Lower lobe of right lung (tissue), 2 donors: Measurements from ENCODE around the gene ANKRD33B. TPM values are rescaled to one million over a fixed set of nuclear protein-coding genes. Genes with fewer than 3 reads are reported as not detected.

Source experiments
- ATAC-seq, 2 donors: fragments of 200-7000 bp; cut with Tn5 transposase; one replicate each; pipeline ENCODE4 v1.9.1; 2020 to 2022; ENCODE audit warnings: mild to moderate bottlenecking in 2 of 2, moderate library complexity in 2 of 2
- DNase-seq: peaks from one replicate; pipeline ENCODE4 v3.0.0-alpha.2; 2020
- H3K27ac ChIP-seq: fragments of 200-600 bp; one replicate; pipeline ENCODE4 v1.8.0; 2022
- H3K27me3 ChIP-seq: fragments of 200-600 bp; one replicate; pipeline ENCODE4 v1.8.0; 2022; ENCODE audit warnings: low read depth
- H3K36me3 ChIP-seq: fragments of 200-600 bp; one replicate; pipeline ENCODE4 v1.8.0; 2022; ENCODE audit warnings: mild to moderate bottlenecking
- H3K4me1 ChIP-seq: fragments of 200-600 bp; one replicate; pipeline ENCODE4 v1.8.0; 2022
- H3K4me3 ChIP-seq: fragments of 200-600 bp; one replicate; pipeline ENCODE4 v1.8.0; 2022; ENCODE audit warnings: mild to moderate bottlenecking
- H3K9me3 ChIP-seq: fragments of 200-600 bp; one replicate; pipeline ENCODE4 v1.8.0; 2022
- intact Hi-C: fragments of 100-400 bp; cut with DNase I; formaldehyde crosslinking; loops from one replicate; pipeline ENCODE4 v1.11.0; 2022
- total RNA-seq: library from RNA; stranded (reverse); fragmentation: NEBNext Ultra II Directional; extraction: Animal tissue kit (Norgen Biotek cat#: 25700); gene quantifications from one replicate; pipeline ENCODE4 v1.2.1, GENCODE V29; 2021
- TF ChIP-seq, protein P1 (sequence below): fragments of 200-600 bp; IDR thresholded peaks from one replicate; pipeline ENCODE4 v1.8.0; 2022; ENCODE audit warnings: antibody characterized with exemption, mild to moderate bottlenecking
- donor health status: DM: no; HTN: yes; CAD: no; lungs with severe emphysema.

Gene ANKRD33B
- total RNA-seq, 1 donor from 2014 or later: 5.8 TPM

DNA sequence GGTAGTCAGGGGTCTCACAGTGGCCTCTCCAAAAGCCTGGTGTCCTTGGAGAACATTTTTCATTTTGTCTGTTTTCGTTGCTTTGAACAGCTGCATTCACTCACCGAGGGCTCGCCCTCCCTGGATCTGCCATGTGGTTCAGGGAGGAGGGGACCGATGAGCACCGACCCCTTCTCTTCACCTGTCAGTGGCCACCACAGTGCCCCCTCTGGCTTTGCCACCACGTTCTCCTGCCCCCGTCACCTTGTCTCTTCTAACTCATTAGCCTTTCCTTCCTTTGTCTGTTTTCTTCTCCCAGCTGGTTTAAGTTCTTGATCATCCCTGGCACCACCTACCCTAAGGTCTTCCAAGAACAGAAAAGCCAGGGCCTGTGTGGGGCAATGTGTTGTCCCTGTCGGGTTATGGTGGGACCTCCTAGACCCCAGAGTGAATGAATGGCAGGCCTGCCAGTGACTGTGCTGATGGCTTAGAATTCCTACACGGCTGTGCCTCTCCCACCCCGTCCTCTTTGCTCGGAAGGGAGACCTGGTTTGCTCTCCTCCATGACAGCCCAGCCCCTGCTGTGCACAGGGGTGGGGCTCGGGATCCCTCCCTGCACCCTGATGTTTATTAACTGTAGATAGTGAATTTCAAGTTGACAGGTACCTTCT lies 90.0 kb downstream of the ANKRD33B start:
- ATAC-seq (no peak), DNase-seq (no peak)
- H3K4me3 ChIP-seq: no peak overlapping the region
- no peak overlapping the region for H3K27ac ChIP-seq
- H3K36me3 ChIP-seq: no peaks in the 10 kb centered on the region
- intact Hi-C loops: no loop called here
- H3K4me1 ChIP-seq: no peaks in the 10 kb centered on the region
- H3K9me3 ChIP-seq: no peaks in the 10 kb centered on the region
- TF ChIP-seq, protein P1, sequence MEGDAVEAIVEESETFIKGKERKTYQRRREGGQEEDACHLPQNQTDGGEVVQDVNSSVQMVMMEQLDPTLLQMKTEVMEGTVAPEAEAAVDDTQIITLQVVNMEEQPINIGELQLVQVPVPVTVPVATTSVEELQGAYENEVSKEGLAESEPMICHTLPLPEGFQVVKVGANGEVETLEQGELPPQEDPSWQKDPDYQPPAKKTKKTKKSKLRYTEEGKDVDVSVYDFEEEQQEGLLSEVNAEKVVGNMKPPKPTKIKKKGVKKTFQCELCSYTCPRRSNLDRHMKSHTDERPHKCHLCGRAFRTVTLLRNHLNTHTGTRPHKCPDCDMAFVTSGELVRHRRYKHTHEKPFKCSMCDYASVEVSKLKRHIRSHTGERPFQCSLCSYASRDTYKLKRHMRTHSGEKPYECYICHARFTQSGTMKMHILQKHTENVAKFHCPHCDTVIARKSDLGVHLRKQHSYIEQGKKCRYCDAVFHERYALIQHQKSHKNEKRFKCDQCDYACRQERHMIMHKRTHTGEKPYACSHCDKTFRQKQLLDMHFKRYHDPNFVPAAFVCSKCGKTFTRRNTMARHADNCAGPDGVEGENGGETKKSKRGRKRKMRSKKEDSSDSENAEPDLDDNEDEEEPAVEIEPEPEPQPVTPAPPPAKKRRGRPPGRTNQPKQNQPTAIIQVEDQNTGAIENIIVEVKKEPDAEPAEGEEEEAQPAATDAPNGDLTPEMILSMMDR: no peak
- peaks cover 11% of the 10 kb centered on the region for H3K27me3 ChIP-seq

DNA sequence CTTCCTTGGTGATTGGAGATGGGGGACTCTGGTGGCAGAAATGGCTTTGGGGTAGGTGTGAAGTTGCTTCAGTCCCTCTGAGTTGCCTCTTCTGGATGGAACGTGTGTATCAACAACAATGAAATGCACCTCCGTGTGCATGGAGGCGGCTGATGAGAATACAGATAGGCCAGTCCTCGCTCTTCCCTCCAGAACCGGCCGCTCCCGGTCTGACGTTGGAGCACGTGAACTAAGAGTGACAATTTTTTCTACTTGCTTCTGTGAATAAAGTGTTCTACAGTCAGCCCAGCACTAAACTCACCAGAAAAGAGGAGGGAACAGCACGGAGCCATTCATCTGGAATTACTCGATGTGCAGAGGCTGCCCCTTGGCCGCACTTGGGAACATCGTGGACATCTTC lies 90.7 kb downstream of the ANKRD33B start:
- Histone ChIP-seq H3K27me3 (peaks cover 8% of the 10 kb centered on the region), H3K36me3 (no peaks in the 10 kb centered on the region), H3K27ac (no peak overlapping the region), H3K4me3 (no peak overlapping the region), H3K9me3 (no peaks in the 10 kb centered on the region), H3K4me1 (no peaks in the 10 kb centered on the region)
- intact Hi-C loops: no loop called here
- TF ChIP-seq, protein P1: no peak
- DNase-seq (no peak), ATAC-seq (no peak)

DNA sequence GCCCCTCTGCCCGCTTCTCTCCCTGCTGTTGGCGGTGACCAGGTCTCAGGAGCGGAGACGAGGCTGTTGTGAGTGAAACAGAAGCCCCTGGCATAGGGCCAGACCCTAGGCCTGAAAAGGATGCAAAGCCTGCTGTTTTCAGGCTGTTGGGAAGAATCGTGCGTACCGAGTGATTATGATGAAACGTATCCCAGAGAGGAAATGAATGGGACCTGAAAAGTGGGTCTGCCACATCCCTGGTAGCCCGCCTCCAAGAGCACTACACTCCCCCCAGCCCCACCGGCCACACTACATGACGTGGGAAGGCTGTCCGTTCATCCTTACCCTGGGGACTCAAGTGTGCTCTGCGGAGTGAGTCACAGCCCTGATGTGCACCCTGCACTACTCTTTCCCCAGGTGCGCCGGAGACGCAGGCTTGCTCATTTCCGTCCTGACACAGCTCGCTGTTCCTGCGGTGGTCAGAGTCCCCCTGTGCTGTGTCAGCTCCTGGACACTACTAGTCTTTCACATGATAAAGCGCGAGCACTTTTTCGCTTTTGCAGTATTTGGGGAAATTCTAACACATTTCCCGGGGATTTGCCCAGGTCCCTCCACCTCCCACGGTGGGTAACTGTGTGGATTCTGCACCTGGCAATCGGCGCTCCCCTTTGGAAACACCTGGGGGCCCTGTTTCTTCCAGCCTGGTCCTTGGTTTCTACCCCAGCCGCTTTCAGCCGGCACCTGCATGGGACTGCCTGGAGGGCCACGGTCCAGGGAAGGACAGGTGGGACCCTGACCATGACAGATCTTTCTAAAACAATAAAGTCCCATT lies 91.5 kb downstream of the ANKRD33B start:
- intact Hi-C loops: no loop called here
- no peak for DNase-seq

DNA sequence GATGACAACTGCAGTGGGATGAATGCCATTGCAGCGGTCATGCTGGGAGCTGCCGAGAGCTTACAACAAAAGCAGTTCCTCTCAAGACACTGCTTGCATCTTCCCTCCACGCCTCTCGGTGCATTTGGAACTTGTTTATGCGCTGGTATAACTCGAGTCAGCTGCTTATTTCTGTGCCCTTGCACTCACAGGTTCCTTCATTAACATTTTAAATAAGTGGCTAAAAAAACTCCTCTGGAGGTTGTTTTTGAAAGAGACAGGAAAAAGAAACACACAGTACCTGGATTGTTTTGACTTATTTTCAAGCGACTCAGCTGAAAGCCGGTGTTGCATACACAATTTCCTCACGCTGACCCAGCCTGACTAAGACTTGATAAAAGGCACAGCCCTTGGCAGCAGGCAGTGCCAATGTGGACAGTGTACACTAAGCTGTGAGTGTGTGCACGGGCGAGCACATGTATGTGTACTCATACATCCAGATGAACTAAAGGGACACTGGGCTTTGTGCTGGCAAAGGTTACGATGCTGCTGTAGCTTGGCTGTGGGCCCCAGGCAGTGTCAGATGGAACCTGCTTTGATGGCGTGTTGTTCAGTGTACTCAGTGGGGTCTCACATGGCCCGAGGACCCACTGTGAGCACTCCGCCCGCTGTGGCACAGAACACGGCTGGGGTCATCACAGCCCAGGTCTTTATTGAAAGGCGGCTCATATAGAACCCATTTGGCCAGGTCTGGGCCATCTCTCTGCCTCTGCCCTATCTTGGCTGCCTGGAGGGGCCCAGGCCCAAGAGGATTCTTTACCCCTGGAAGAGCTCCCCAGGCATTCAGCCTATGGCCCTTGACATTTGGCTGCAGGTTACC lies 92.3 kb downstream of the ANKRD33B start:
- Histone ChIP-seq H3K4me3 (no peak overlapping the region), H3K27me3 (no peaks in the 10 kb centered on the region), H3K27ac (no peak overlapping the region), H3K36me3 (no peaks in the 10 kb centered on the region), H3K4me1 (no peaks in the 10 kb centered on the region), H3K9me3 (no peaks in the 10 kb centered on the region)
- intact Hi-C loops: no loop called here
- no peak for ATAC-seq
- no peak for DNase-seq
- TF ChIP-seq, protein P1: no peak

More for the DNA sequence above, 91.5 kb downstream of the ANKRD33B start:
- H3K36me3 ChIP-seq: no peaks in the 10 kb centered on the region
- H3K27ac ChIP-seq: no peak overlapping the region
- H3K4me3 ChIP-seq: no peak overlapping the region
- no peaks in the 10 kb centered on the region for H3K9me3 ChIP-seq
- TF ChIP-seq, protein P1: no peak
- no peak for ATAC-seq
- no peaks in the 10 kb centered on the region for H3K27me3 ChIP-seq
- H3K4me1 ChIP-seq: no peaks in the 10 kb centered on the region

DNA sequence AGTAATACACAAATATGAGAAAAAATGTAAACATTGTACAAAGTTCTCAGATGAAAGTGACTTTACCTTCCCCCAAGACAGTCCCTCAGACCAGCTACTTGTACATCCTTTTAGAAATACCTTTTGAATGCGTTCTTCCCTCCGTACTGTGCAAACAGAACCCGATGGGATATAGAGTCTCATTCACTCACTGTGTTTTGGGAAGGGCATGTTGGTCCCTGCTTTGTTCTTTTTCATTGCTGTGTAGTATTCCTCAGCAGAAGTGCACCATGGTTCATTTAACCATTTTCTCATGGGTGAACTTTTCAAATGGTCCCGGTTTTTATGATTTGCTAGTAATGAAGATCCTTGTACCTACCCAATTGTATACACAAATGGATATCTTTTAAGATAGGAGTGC lies 94.4 kb downstream of the ANKRD33B start:
- intact Hi-C loops: no loop called here
- ATAC-seq: no peak
- Histone ChIP-seq H3K4me1 (no peaks in the 10 kb centered on the region), H3K36me3 (no peaks in the 10 kb centered on the region), H3K27ac (no peak overlapping the region), H3K9me3 (no peaks in the 10 kb centered on the region), H3K4me3 (no peak overlapping the region), H3K27me3 (peaks cover 8% of the 10 kb centered on the region)
- no peak for DNase-seq
- TF ChIP-seq, protein P1: no peak
